Caco-2 (cell line): Measurements from ENCODE around the gene ZNF564. TPM values are rescaled to one million over a fixed set of nuclear protein-coding genes. Genes with fewer than 3 reads are reported as not detected.
A peak's percentile ranks its signal among the peaks of the same experiment; 100 is the strongest.

ENCODE experiments used
- BruUV-seq: library from RNA; stranded (reverse); fragments of 400-500 nt; replicated peaks from 2 replicates; lab custom pipeline; 2021; lab: Mats Ljungman, UMichigan
- CTCF ChIA-PET: fragments of 300-600 bp; sonication (Branson Sonifier 250); formaldehyde crosslinking; loops from one replicate; lab custom pipeline; 2022; ENCODE audit warnings: antibody characterized with exemption; lab: Charles Lee
- POLR2A ChIA-PET: fragments of 300-600 bp; sonication (Branson Sonifier 250); formaldehyde crosslinking; loops from one replicate; lab custom pipeline; 2022; ENCODE audit warnings: antibody characterized with exemption; lab: Charles Lee
- DNase-seq, 2 experiments: peaks; one replicate each; pipeline versions ENCODE4 v3.0.0 to v3.0.0-alpha.2; 2020 to 2022
- H3K27me3 ChIP-seq: replicated peaks from 2 replicates; pipeline ENCODE4 v1.6.0; 2011; ENCODE audit warnings: low read length; ENCODE audit not compliant: control insufficient read depth, insufficient read depth
- H3K36me3 ChIP-seq: 2 replicates; pipeline ENCODE4 v1.5.1; 2011; ENCODE audit warnings: low read length; ENCODE audit not compliant: control insufficient read depth, insufficient read depth
- H3K4me1 ChIP-seq: fragments of 250-450 bp; sonication (Bioruptor Pico); 2 replicates; pipeline ENCODE4 v1.5.1; 2020; ENCODE audit warnings: mild to moderate bottlenecking
- H3K4me3 ChIP-seq: 2 replicates; pipeline ENCODE4 v1.5.1; 2011; ENCODE audit warnings: low read depth, mild to moderate bottlenecking, control low read depth, low read length
- H3K9me3 ChIP-seq: fragments of 250-450 bp; sonication (Bioruptor Pico); 2 replicates; pipeline ENCODE4 v1.5.1; 2020; ENCODE audit warnings: mild to moderate bottlenecking, moderate library complexity
- H3K27ac Mint-ChIP-seq: one replicate; pipeline ENCODE4 v1.8.0; 2022; ENCODE audit warnings: mixed read lengths; ENCODE audit not compliant: unreplicated experiment
- H3K27me3 Mint-ChIP-seq: one replicate; pipeline ENCODE4 v1.8.0; 2022; ENCODE audit warnings: mixed read lengths; ENCODE audit not compliant: insufficient read depth, unreplicated experiment
- H3K36me3 Mint-ChIP-seq: one replicate; pipeline ENCODE4 v1.8.0; 2022; ENCODE audit warnings: mild to moderate bottlenecking, mixed read lengths; ENCODE audit not compliant: insufficient read depth, unreplicated experiment
- H3K4me1 Mint-ChIP-seq: one replicate; pipeline ENCODE4 v1.8.0; 2022; ENCODE audit warnings: low read depth, mixed read lengths; ENCODE audit not compliant: unreplicated experiment
- H3K4me3 Mint-ChIP-seq: one replicate; pipeline ENCODE4 v1.8.0; 2022; ENCODE audit warnings: mild to moderate bottlenecking, moderate library complexity, mixed read lengths; ENCODE audit not compliant: unreplicated experiment
- H3K9me3 Mint-ChIP-seq: one replicate; pipeline ENCODE4 v1.8.0; 2022; ENCODE audit warnings: mixed read lengths; ENCODE audit not compliant: unreplicated experiment
- intact Hi-C: fragments of 100-400 bp; cut with micrococcal nuclease; formaldehyde crosslinking; loops from one replicate; pipeline ENCODE4 v1.10.0; 2022; ENCODE audit not compliant: unreplicated experiment
- total RNA-seq: library from RNA; stranded (reverse); gene quantifications from 2 replicates; pipeline ENCODE4 v1.2.3, GENCODE V29; 2022
- TF ChIP-seq, protein P1 (sequence below), 2 experiments: fragments of 200-600 bp in 1 of 2; IDR thresholded peaks; 1 replicate in 1 of 2; 2 replicates in 1 of 2; pipeline versions ENCODE4 v1.5.1 to v1.8.0; 2011 to 2022; ENCODE audit warnings: antibody characterized with exemption in 1 of 2, control low read depth in 1 of 2, inconsistent platforms in 1 of 2, low read depth in 1 of 2, low read length in 1 of 2, mild to moderate bottlenecking in 1 of 2, moderate library complexity in 1 of 2; ENCODE audit not compliant: insufficient read depth in 1 of 2, severe bottlenecking in 1 of 2, unreplicated experiment in 1 of 2

ZNF564 gene
- total RNA-seq, 1 experiment from 2014 or later, result 11.6 TPM

DNA sequence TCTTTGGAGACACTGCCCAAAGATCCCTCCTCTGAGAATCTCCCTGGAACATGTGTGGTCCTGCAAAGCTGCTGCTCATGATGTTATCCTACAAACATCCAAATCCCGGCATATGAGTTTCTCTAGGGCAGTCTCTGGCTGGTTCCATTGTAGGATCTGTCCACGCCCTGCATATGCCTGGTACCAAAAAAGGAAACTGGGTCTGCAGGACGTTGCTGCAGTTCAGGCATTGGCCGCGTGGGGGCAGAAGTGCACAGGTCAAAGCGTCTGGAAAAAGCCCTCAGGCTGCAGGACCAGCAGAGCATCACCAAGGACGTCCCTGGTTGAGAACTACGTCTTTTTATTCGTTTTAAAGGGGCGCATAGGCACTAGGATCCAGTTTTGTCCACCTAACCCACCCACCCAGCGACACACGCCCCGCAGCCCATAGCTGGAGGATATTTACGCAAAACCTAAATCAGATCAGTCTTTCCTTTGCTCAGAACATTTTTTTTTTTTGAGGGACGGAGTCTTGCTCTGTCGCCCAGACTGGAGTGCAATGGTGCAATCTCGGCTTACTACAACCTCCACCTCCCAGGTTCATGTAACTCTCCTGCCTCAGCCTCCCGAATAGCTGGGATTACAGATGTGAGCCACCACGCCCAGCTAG lies 12.9 kb upstream of the ZNF564 start:
- Histone ChIP-seq H3K4me3 (no peak overlapping the region), H3K27me3 (no peaks in the 10 kb centered on the region), H3K36me3 (no peaks in the 10 kb centered on the region), H3K9me3 (no peaks in the 10 kb centered on the region), H3K4me1 (no peaks in the 10 kb centered on the region)
- TF ChIP-seq, protein P1, sequence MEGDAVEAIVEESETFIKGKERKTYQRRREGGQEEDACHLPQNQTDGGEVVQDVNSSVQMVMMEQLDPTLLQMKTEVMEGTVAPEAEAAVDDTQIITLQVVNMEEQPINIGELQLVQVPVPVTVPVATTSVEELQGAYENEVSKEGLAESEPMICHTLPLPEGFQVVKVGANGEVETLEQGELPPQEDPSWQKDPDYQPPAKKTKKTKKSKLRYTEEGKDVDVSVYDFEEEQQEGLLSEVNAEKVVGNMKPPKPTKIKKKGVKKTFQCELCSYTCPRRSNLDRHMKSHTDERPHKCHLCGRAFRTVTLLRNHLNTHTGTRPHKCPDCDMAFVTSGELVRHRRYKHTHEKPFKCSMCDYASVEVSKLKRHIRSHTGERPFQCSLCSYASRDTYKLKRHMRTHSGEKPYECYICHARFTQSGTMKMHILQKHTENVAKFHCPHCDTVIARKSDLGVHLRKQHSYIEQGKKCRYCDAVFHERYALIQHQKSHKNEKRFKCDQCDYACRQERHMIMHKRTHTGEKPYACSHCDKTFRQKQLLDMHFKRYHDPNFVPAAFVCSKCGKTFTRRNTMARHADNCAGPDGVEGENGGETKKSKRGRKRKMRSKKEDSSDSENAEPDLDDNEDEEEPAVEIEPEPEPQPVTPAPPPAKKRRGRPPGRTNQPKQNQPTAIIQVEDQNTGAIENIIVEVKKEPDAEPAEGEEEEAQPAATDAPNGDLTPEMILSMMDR (IDR thresholded peaks at IDR 0.05; ENCODE audit: insufficient read depth in 1 of 2, low read depth in 1 of 2, low read length in 1 of 2, severe bottlenecking in 1 of 2, unreplicated experiment in 1 of 2), result peak; percentile 80 to 82
- no TSS peak for BruUV-seq
- H3K27me3 Mint-ChIP-seq, result no peaks in the 10 kb centered on the region
- no peaks in the 10 kb centered on the region for H3K9me3 Mint-ChIP-seq
- no peaks in the 10 kb centered on the region for H3K4me1 Mint-ChIP-seq
- intact Hi-C loops, result loop anchor here (1.0 kb wide), 1 partner anchor 108 kb away; no protein-coding TSS in a partner anchor
- no peak overlapping the region for H3K4me3 Mint-ChIP-seq
- ChIA-PET CTCF (interaction anchor here (0.5 to 0.7 kb wide), 2 partner anchors 38 to 382 kb away, joined by 3 to 5 read pairs; no protein-coding TSS in a partner anchor), POLR2A (no interaction called here)
- H3K27ac Mint-ChIP-seq, result no peak overlapping the region
- peak; percentile 82 to 90 for DNase-seq
- no peaks in the 10 kb centered on the region for H3K36me3 Mint-ChIP-seq

DNA sequence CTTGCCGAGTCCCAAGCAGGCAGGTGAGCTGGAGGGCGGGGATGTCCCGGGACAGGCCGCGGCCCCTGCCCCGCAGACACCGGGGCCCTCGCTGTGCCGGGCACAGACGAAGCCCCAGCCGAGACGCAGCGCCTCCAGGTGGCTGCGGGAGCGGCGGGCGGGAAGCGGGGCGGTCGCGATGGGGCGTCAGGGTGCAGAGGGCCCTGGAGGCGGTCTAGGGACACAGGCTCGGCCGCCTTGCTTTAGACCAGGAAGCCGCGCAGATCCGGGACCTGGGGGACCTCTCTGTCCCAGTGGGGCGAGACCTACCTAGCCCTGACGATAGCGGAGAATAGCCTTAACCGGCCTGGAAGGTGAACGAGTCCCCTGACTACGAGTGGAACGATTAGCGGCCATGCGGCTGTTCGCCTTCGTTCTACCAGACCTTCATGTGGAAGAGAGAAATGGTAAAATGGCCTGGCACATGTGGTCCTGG lies 4.2 kb upstream of the ZNF564 start:
- ChIA-PET POLR2A (no interaction called here), CTCF (no interaction called here)
- Mint-ChIP-seq H3K27me3 (no peaks in the 10 kb centered on the region), H3K27ac (no peak overlapping the region), H3K36me3 (peaks cover 20% of the 10 kb centered on the region), H3K4me1 (peaks cover 10% of the 10 kb centered on the region), H3K4me3 (no peak overlapping the region), H3K9me3 (no peaks in the 10 kb centered on the region)
- no peak for DNase-seq
- no TSS peak for BruUV-seq
- TF ChIP-seq, protein P1 (IDR thresholded peaks at IDR 0.05; ENCODE audit: insufficient read depth in 1 of 2, low read depth in 1 of 2, low read length in 1 of 2, severe bottlenecking in 1 of 2, unreplicated experiment in 1 of 2), result no peak
- no peaks in the 10 kb centered on the region for H3K36me3 ChIP-seq
- no peaks in the 10 kb centered on the region for H3K27me3 ChIP-seq
- intact Hi-C loops, result no loop called here
- no peak overlapping the region for H3K4me3 ChIP-seq
- no peaks in the 10 kb centered on the region for H3K9me3 ChIP-seq
- peaks cover 5% of the 10 kb centered on the region; the same call in 1 of the 2 replicates for H3K4me1 ChIP-seq

DNA sequence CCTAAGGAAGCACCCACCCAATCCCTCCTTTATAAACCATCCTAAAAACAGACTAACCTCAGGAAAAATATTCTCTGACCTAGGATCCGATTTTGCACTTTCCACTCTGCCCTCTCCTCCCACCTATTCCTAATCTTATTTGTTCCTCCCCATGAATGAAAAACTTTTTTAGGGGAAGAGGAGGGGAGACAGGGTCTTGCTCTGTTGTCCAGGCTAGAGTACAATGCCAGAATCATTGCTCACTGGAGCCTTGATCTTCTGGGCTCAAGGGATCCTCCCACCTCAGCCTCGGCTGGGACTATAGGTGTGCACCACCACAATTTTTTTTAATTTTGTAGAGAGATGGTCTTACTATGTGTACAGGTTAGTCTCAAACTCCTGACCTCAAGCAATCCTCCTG lies 4.4 kb downstream of the ZNF564 start:
- Mint-ChIP-seq H3K27ac (no peak overlapping the region), H3K36me3 (peaks cover 84% of the 10 kb centered on the region), H3K4me1 (peaks cover 5% of the 10 kb centered on the region), H3K9me3 (peaks cover 10% of the 10 kb centered on the region), H3K27me3 (no peaks in the 10 kb centered on the region), H3K4me3 (no peak overlapping the region)
- Histone ChIP-seq H3K9me3 (peaks cover 4% of the 10 kb centered on the region; the same call in 1 of the 2 replicates), H3K36me3 (peaks cover 6% of the 10 kb centered on the region), H3K27me3 (no peaks in the 10 kb centered on the region), H3K4me3 (no peak overlapping the region), H3K4me1 (no peaks in the 10 kb centered on the region)
- CTCF ChIA-PET, result no interaction called here
- intact Hi-C loops, result no loop called here
- POLR2A ChIA-PET, result no interaction called here
- TF ChIP-seq, protein P1 (IDR thresholded peaks at IDR 0.05; ENCODE audit: insufficient read depth in 1 of 2, low read depth in 1 of 2, low read length in 1 of 2, severe bottlenecking in 1 of 2, unreplicated experiment in 1 of 2), result no peak
- no TSS peak for BruUV-seq
- DNase-seq, result no peak
